HL-60 (cell line): ENCODE results near the gene KLHDC8A.

Experiments used
- CTCF ChIP-seq: IDR thresholded peaks from one replicate; pipeline ENCODE4 v1.5.1; 2011; ENCODE audit warnings: low read length, control low read depth, inconsistent platforms; ENCODE audit not compliant: insufficient read depth
- GABPA ChIP-seq: IDR thresholded peaks from 2 replicates; pipeline ENCODE4 v1.6.1; 2012; ENCODE audit warnings: low read depth

- TF ChIP-seq CTCF (no peak), GABPA (no peak)
Observed at GRCh38 chr1:205339197-205339702, 17.5 kb downstream of the KLHDC8A start.
